ENCODE data around the gene OXCT2. TPM values are rescaled to one million over a fixed set of nuclear protein-coding genes. Genes with fewer than 3 reads are reported as not detected.

OXCT2 gene
- total RNA-seq, 1 experiment from 2014 or later: 6.4 TPM

GRCh38 chr1:39737546-39738169 lies 33.5 kb downstream of the OXCT2 start:
- H3K9me3 Mint-ChIP-seq (ENCODE audit: unreplicated experiment): no peaks in the 10 kb centered on the region
- H3K4me1 Mint-ChIP-seq (ENCODE audit: low read depth, unreplicated experiment): peaks cover 10% of the 10 kb centered on the region
- H3K4me3 Mint-ChIP-seq (ENCODE audit: unreplicated experiment): no peak overlapping the region
- Histone ChIP-seq H3K4me1 (peaks cover 11% of the 10 kb centered on the region; the same call in 1 of the 2 replicates), H3K4me3 (ENCODE audit: low read depth, low read length) (no peak overlapping the region), H3K27me3 (replicated peaks; ENCODE audit: control insufficient read depth, insufficient read depth, low read length) (no peaks in the 10 kb centered on the region), H3K9me3 (no peaks in the 10 kb centered on the region), H3K36me3 (ENCODE audit: control insufficient read depth, insufficient read depth, low read length) (no peaks in the 10 kb centered on the region; the same call in none of the 2 replicates)
- H3K36me3 Mint-ChIP-seq (ENCODE audit: insufficient read depth, unreplicated experiment): peaks cover 22% of the 10 kb centered on the region
- CTCF ChIA-PET: interaction anchor here (1.2 kb wide), 1 partner anchor 18 kb away, joined by 7 read pairs; no protein-coding TSS in a partner anchor
- no peak for DNase-seq
- no TSS peak for BruUV-seq (replicated peaks)
- H3K27me3 Mint-ChIP-seq (ENCODE audit: insufficient read depth, unreplicated experiment): peaks cover 4% of the 10 kb centered on the region
- H3K27ac Mint-ChIP-seq (ENCODE audit: unreplicated experiment): no peak overlapping the region
- intact Hi-C loops (cut with micrococcal nuclease; ENCODE audit: unreplicated experiment): no loop called here
- POLR2A ChIA-PET: no interaction called here
- TF ChIP-seq CTCF (IDR thresholded peaks at IDR 0.05; ENCODE audit: insufficient read depth in 1 of 2, low read depth in 1 of 2, low read length in 1 of 2, severe bottlenecking in 1 of 2, unreplicated experiment in 1 of 2): no peak

- Mint-ChIP-seq H3K9me3 (ENCODE audit: unreplicated experiment) (no peaks in the 10 kb centered on the region), H3K36me3 (ENCODE audit: insufficient read depth, unreplicated experiment) (peaks cover 6% of the 10 kb centered on the region), H3K27me3 (ENCODE audit: insufficient read depth, unreplicated experiment) (peaks cover 4% of the 10 kb centered on the region), H3K4me1 (ENCODE audit: low read depth, unreplicated experiment) (peaks cover 10% of the 10 kb centered on the region), H3K27ac (ENCODE audit: unreplicated experiment) (no peak overlapping the region), H3K4me3 (ENCODE audit: unreplicated experiment) (no peak overlapping the region)
- Histone ChIP-seq H3K4me1 (peaks cover 11% of the 10 kb centered on the region; the same call in 1 of the 2 replicates), H3K9me3 (no peaks in the 10 kb centered on the region), H3K4me3 (ENCODE audit: low read depth, low read length) (no peak overlapping the region), H3K36me3 (ENCODE audit: control insufficient read depth, insufficient read depth, low read length) (no peaks in the 10 kb centered on the region), H3K27me3 (replicated peaks; ENCODE audit: control insufficient read depth, insufficient read depth, low read length) (no peaks in the 10 kb centered on the region)
- CTCF ChIA-PET: no interaction called here
- DNase-seq: no peak
- POLR2A ChIA-PET: no interaction called here
- BruUV-seq (replicated peaks): no TSS peak
- intact Hi-C loops (cut with micrococcal nuclease; ENCODE audit: unreplicated experiment): no loop called here
- TF ChIP-seq CTCF (IDR thresholded peaks at IDR 0.05; ENCODE audit: insufficient read depth in 1 of 2, low read depth in 1 of 2, low read length in 1 of 2, severe bottlenecking in 1 of 2, unreplicated experiment in 1 of 2): no peak
Measured at GRCh38 chr1:39735731-39736130, 35.4 kb downstream of the OXCT2 start.

GRCh38 chr1:39733161-39733560 lies 38.0 kb downstream of the OXCT2 start:
- DNase-seq: no peak
- Histone ChIP-seq H3K27me3 (replicated peaks; ENCODE audit: control insufficient read depth, insufficient read depth, low read length) (no peaks in the 10 kb centered on the region), H3K4me3 (ENCODE audit: low read depth, low read length) (no peak overlapping the region), H3K4me1 (no peaks in the 10 kb centered on the region), H3K36me3 (ENCODE audit: control insufficient read depth, insufficient read depth, low read length) (no peaks in the 10 kb centered on the region), H3K9me3 (no peaks in the 10 kb centered on the region)
- ChIA-PET POLR2A (no interaction called here), CTCF (interaction anchor here (0.5 kb wide), 1 partner anchor 40 kb away, joined by 4 read pairs; no protein-coding TSS in a partner anchor)
- intact Hi-C loops (cut with micrococcal nuclease; ENCODE audit: unreplicated experiment): no loop called here
- no peak overlapping the region for H3K27ac Mint-ChIP-seq (ENCODE audit: unreplicated experiment)
- no peaks in the 10 kb centered on the region for H3K9me3 Mint-ChIP-seq (ENCODE audit: unreplicated experiment)
- H3K36me3 Mint-ChIP-seq (ENCODE audit: insufficient read depth, unreplicated experiment): no peaks in the 10 kb centered on the region
- H3K27me3 Mint-ChIP-seq (ENCODE audit: insufficient read depth, unreplicated experiment): peaks cover 21% of the 10 kb centered on the region
- TF ChIP-seq CTCF (IDR thresholded peaks at IDR 0.05; ENCODE audit: insufficient read depth in 1 of 2, low read depth in 1 of 2, low read length in 1 of 2, severe bottlenecking in 1 of 2, unreplicated experiment in 1 of 2): no peak
- H3K4me3 Mint-ChIP-seq (ENCODE audit: unreplicated experiment): no peak overlapping the region
- H3K4me1 Mint-ChIP-seq (ENCODE audit: low read depth, unreplicated experiment): no peaks in the 10 kb centered on the region
- no TSS peak for BruUV-seq (replicated peaks)
